ENCODE measurements around the gene TAGLN.
A peak's percentile ranks its signal among the peaks of the same experiment; 100 is the strongest.
"Not testable (repeated sequence)": the region's sequence is repeated elsewhere in the genome, so short reads cannot be mapped to it uniquely, and the experiment has no call there.

Gene TAGLN

GRCh38 chr11:117180661-117181585, 18.2 kb upstream of the TAGLN start:
- peak; percentile 79 for FAIRE-seq
- DNase-seq (ENCODE audit: insufficient read length, low spot score), result no peak

GRCh38 chr11:117181586-117182550, 17.3 kb upstream of the TAGLN start:
- FAIRE-seq, result no peak
- no peak for DNase-seq (ENCODE audit: insufficient read length, low spot score)

GRCh38 chr11:117182551-117182935, 16.6 kb upstream of the TAGLN start:
- DNase-seq (ENCODE audit: insufficient read length, low spot score), result no peak
- no peak for FAIRE-seq

GRCh38 chr11:117183178-117183577, 16.0 kb upstream of the TAGLN start:
- FAIRE-seq, result not testable (repeated sequence)

GRCh38 chr11:117183724-117184349, 15.3 kb upstream of the TAGLN start:
- no peak for DNase-seq (ENCODE audit: insufficient read length, low spot score)
- FAIRE-seq, result no peak

More at GRCh38 chr11:117183178-117183577, 16.0 kb upstream of the TAGLN start:
- DNase-seq (ENCODE audit: insufficient read length, low spot score), result not testable (repeated sequence)

- DNase-seq (ENCODE audit: insufficient read length, low spot score), result no peak
- FAIRE-seq, result peak; percentile 14
Observed at GRCh38 chr11:117185736-117186430, 13.3 kb upstream of the TAGLN start.

- DNase-seq (ENCODE audit: insufficient read length, low spot score) (no peak), FAIRE-seq (no peak)
Observed at GRCh38 chr11:117186431-117186761, 12.8 kb upstream of the TAGLN start.

GRCh38 chr11:117187007-117187406, 12.2 kb upstream of the TAGLN start:
- DNase-seq (ENCODE audit: insufficient read length, low spot score), result no peak

GRCh38 chr11:117187428-117187798, 11.8 kb upstream of the TAGLN start:
- FAIRE-seq (no peak), DNase-seq (ENCODE audit: insufficient read length, low spot score) (no peak)

More at GRCh38 chr11:117187007-117187406, 12.2 kb upstream of the TAGLN start:
- FAIRE-seq, result no peak

GRCh38 chr11:117187799-117188481, 11.2 kb upstream of the TAGLN start:
- FAIRE-seq, result no peak

GRCh38 chr11:117188620-117189081, 10.5 kb upstream of the TAGLN start:
- DNase-seq (ENCODE audit: insufficient read length, low spot score) (no peak), FAIRE-seq (no peak)

More at GRCh38 chr11:117187799-117188481, 11.2 kb upstream of the TAGLN start:
- DNase-seq (ENCODE audit: insufficient read length, low spot score), result no peak

- DNase-seq (ENCODE audit: insufficient read length, low spot score), result no peak
- FAIRE-seq, result peak; percentile 87
Observed at GRCh38 chr11:117189191-117189940, 9.8 kb upstream of the TAGLN start.

GRCh38 chr11:117189941-117190544, 9.1 kb upstream of the TAGLN start:
- DNase-seq (ENCODE audit: insufficient read length, low spot score) (no peak), FAIRE-seq (peak; percentile 14)

GRCh38 chr11:117191680-117192400, 7.3 kb upstream of the TAGLN start:
- DNase-seq (ENCODE audit: insufficient read length, low spot score) (no peak), FAIRE-seq (no peak)

GRCh38 chr11:117192401-117192875, 6.7 kb upstream of the TAGLN start:
- no peak for FAIRE-seq

GRCh38 chr11:117193130-117194020, 5.8 kb upstream of the TAGLN start:
- DNase-seq (ENCODE audit: insufficient read length, low spot score) (no peak), FAIRE-seq (no peak)

More at GRCh38 chr11:117192401-117192875, 6.7 kb upstream of the TAGLN start:
- no peak for DNase-seq (ENCODE audit: insufficient read length, low spot score)

- no peak for DNase-seq (ENCODE audit: insufficient read length, low spot score)
- no peak for FAIRE-seq
Observed at GRCh38 chr11:117194267-117194666, 4.9 kb upstream of the TAGLN start.

Measured in GM19239 (cell line).